Measurements from ENCODE around the gene KANK4.

DNA sequence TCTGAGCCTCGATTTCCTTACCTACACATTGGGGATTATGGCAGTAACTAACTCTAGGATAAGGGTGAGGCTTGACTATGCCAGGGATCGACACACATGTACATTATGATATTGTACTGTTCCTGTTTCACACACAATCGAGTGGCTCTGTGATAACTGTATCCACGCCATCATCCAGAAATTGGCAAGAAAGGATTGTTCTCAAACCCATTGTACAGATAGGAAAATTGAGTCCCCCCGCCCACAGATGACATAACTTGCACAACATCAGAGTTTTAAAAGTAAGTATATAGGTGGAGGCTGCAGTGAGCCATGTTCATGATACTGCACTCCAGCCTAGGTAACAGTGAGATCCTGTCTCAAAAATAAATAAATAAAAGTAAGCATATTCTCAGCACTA is 3.8 kb downstream of the KANK4 start:
- TF ChIP-seq, protein P1, sequence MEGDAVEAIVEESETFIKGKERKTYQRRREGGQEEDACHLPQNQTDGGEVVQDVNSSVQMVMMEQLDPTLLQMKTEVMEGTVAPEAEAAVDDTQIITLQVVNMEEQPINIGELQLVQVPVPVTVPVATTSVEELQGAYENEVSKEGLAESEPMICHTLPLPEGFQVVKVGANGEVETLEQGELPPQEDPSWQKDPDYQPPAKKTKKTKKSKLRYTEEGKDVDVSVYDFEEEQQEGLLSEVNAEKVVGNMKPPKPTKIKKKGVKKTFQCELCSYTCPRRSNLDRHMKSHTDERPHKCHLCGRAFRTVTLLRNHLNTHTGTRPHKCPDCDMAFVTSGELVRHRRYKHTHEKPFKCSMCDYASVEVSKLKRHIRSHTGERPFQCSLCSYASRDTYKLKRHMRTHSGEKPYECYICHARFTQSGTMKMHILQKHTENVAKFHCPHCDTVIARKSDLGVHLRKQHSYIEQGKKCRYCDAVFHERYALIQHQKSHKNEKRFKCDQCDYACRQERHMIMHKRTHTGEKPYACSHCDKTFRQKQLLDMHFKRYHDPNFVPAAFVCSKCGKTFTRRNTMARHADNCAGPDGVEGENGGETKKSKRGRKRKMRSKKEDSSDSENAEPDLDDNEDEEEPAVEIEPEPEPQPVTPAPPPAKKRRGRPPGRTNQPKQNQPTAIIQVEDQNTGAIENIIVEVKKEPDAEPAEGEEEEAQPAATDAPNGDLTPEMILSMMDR (conservative IDR thresholded peaks at IDR 0.05; ENCODE audit: low read length): no peak
- TF ChIP-seq EZH2phosphoT487 (IDR thresholded peaks at IDR 0.05; ENCODE audit: borderline replicate concordance, low read depth, low read length): no peak
